Omental fat pad (tissue), 4 donors: ENCODE data around the gene FRMD4A. TPM values are rescaled to one million over a fixed set of nuclear protein-coding genes. Genes with fewer than 3 reads are reported as not detected.

ENCODE experiments used
- ATAC-seq: fragments of 150-250 bp; one replicate; pipeline ENCODE4 v1.9.1; 2016; ENCODE audit warnings: mild to moderate bottlenecking, moderate library complexity; ENCODE audit not compliant: low FRiP score
- DNase-seq: peaks from one replicate; pipeline ENCODE4 v3.0.0-alpha.2; 2019; ENCODE audit warnings: low spot score
- CTCF ChIP-seq, 3 donors: fragments of 450-650 bp; IDR thresholded peaks; one replicate each; pipeline ENCODE4 v1.5.1; 2016 to 2017; ENCODE audit warnings: antibody characterized with exemption in 3 of 3, mild to moderate bottlenecking in 3 of 3, moderate library complexity in 2 of 3
- total RNA-seq, 4 donors: library from RNA; depleted of rRNA; stranded (reverse); fragments of >200 nt; gene quantifications; one replicate each; pipeline ENCODE4 v1.1.0, GENCODE V29; 2016

The FRMD4A gene
- total RNA-seq, 4 donors from 2014 or later: 66.8 to 119 (median 81.6) TPM

GRCh38 chr10:13853854-13854253 lies 476.9 kb downstream of the FRMD4A start:
- DNase-seq (no peak), ATAC-seq (no peak)
- TF ChIP-seq CTCF (IDR thresholded peaks at IDR 0.05): no peak

GRCh38 chr10:13852872-13853271 lies 477.9 kb downstream of the FRMD4A start:
- no peak for TF ChIP-seq CTCF (IDR thresholded peaks at IDR 0.05)
- ATAC-seq (peak; percentile 52), DNase-seq (no peak)

DNA sequence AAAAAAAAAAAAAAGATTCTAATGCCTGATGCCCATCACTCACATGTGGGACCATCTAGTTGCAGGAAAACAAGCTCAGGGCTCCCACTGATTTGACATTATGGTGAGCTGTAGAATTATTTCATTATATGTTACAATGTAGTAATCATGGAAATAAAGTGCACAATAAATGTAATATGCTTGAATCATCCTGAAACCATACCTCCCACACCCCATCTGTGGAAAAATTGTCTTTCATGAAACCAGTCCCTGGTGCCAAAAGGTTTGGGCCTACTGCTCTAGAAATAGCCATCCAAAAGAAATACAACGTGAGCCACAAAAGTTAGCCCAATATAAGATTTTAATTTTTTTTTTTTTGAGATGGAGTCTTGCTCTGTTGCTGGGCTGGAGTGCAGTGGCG lies 478.8 kb downstream of the FRMD4A start:
- DNase-seq: no peak
- TF ChIP-seq CTCF (IDR thresholded peaks at IDR 0.05): no peak
- no peak for ATAC-seq

DNA sequence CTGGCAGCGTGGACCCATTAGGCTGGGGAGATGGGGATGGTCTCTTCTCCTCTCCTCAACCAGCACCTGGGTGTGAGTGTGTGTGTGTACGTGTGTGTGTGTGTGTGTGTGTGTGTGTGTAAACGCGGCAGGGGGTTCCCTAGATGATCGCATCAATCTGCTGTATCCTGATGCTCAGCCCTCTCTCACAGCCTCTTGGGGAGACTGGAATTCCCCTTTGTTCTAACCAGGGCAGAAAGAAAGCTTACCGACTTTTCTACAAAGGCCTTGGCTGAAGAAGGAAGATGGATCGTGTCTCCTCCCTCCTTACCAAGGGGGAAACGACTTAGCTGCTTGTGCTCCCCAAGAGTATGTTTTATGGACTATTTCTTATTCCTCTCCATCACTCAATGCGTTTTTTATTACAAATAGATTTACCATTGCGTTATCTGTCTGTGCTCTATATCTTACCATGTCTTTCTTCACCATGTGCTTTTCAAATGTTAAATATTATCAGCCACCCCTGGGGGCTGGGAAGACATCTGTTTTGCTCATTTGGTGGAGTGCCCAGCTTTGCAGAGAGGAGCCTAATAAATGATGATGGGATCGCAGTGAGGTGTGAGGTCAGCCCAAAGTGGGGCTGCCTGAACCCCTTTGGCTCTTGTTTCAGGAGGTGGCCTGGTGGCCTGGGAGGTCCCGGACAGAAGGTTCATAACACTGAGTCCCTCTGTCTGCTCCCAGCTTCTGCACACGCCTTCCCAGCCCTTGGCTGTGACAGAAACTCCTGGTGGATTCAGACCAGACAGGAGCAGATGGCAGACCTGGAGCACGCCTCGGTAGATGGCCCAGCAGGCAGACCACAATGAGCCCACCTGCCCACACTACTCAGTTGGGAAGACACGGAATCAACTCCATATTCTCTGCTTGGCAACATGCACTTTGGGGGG lies 481.9 kb downstream of the FRMD4A start:
- DNase-seq (no peak), ATAC-seq (no peak)
- TF ChIP-seq CTCF (IDR thresholded peaks at IDR 0.05): no peak

DNA sequence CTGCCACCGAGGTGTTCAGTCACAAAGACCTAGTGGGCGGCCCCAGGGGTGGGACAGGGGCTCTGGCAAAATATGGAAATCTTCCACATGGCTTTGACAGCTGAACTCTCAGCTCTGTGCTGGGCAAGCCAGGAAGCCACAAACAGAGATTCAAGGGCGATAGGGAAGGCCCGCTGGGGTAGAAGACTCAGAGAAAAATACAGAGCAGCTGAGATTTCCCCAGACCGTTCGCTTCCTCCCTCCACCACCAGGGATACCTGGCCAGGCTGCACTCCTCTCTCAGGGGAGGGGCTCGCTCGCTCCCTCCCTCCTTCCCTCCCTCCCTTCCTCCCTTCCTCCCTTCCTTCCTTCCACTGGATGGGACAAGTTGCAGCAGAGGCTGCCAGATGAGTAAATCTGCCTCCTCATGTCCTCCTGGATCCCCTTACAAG lies 483.5 kb downstream of the FRMD4A start:
- ATAC-seq (no peak), DNase-seq (no peak)
- TF ChIP-seq CTCF (IDR thresholded peaks at IDR 0.05): no peak

DNA sequence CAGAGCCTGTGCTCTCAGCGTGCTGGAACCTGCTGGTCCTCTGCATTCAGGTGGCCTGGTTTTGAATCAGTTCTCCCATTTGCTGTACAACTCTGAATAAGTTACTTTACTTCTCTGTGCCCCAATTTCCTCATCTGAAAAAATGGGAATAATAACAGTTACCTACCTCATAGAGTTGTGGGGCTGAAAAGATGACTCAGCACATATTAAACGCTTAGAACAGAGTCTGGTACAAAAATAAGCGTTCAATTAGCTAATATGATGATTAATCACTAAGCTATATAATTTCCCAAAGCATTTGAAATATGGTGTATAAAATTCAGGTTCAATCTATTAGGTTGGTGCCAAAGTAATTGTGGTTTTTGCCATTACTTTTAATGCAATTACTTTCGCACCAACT lies 484.8 kb downstream of the FRMD4A start:
- no peak for TF ChIP-seq CTCF (IDR thresholded peaks at IDR 0.05)
- DNase-seq: no peak
- no peak for ATAC-seq

GRCh38 chr10:13844651-13845050 lies 486.1 kb downstream of the FRMD4A start:
- DNase-seq (no peak), ATAC-seq (no peak)
- TF ChIP-seq CTCF (IDR thresholded peaks at IDR 0.05): no peak
